GM21423 (cell line): ENCODE measurements around the gene KRT10.
"Not testable (repeated sequence)": the region's sequence is repeated elsewhere in the genome, so short reads cannot be mapped to it uniquely, and the experiment has no call there.

Experiments used
- ATAC-seq: cut with Tn5 transposase; IDR thresholded peaks from one replicate; pipeline ENCODE4 v1.9.1; 2021; ENCODE audit warnings: mild to moderate bottlenecking, moderate library complexity; ENCODE audit not compliant: unreplicated experiment

Gene KRT10

GRCh38 chr17:40836020-40836419, 13.6 kb upstream of the KRT10 start:
- no peak for ATAC-seq

- ATAC-seq: no peak
Observed at GRCh38 chr17:40833882-40834281, 11.5 kb upstream of the KRT10 start.

- no peak for ATAC-seq
Observed at GRCh38 chr17:40832840-40833239, 10.4 kb upstream of the KRT10 start.

GRCh38 chr17:40830085-40830776, 7.8 kb upstream of the KRT10 start:
- ATAC-seq: no peak

GRCh38 chr17:40828454-40829044, 6.1 kb upstream of the KRT10 start:
- ATAC-seq: no peak

GRCh38 chr17:40827746-40828453, 5.5 kb upstream of the KRT10 start:
- no peak for ATAC-seq

- no peak for ATAC-seq
Observed at GRCh38 chr17:40825599-40825998, 3.2 kb upstream of the KRT10 start.

GRCh38 chr17:40824015-40824832, 1.8 kb upstream of the KRT10 start:
- no peak for ATAC-seq

- no peak for ATAC-seq
Observed at GRCh38 chr17:40821536-40821935, 878 bp downstream of the KRT10 start.

- no peak for ATAC-seq
Observed at GRCh38 chr17:40820228-40820838, 2.1 kb downstream of the KRT10 start.

GRCh38 chr17:40819528-40820125, 2.8 kb downstream of the KRT10 start:
- no peak for ATAC-seq

- ATAC-seq: peak; percentile 80
Observed at GRCh38 chr17:40818733-40819527, 3.5 kb downstream of the KRT10 start.

GRCh38 chr17:40818343-40818732, 4.1 kb downstream of the KRT10 start:
- ATAC-seq: no peak

GRCh38 chr17:40817103-40817682, 5.2 kb downstream of the KRT10 start:
- no peak for ATAC-seq

- ATAC-seq: no peak
Observed at GRCh38 chr17:40816569-40816968, 5.8 kb downstream of the KRT10 start.

- ATAC-seq: no peak
Observed at GRCh38 chr17:40815381-40815780, 7.0 kb downstream of the KRT10 start.

- not testable (repeated sequence) for ATAC-seq
Observed at GRCh38 chr17:40814657-40815056, 7.8 kb downstream of the KRT10 start.

- ATAC-seq: no peak
Observed at GRCh38 chr17:40813804-40814203, 8.6 kb downstream of the KRT10 start.

- no peak for ATAC-seq
Observed at GRCh38 chr17:40812639-40813038, 9.8 kb downstream of the KRT10 start.
